ENCODE data around the gene CEP68. TPM values are rescaled to one million over a fixed set of nuclear protein-coding genes. Genes with fewer than 3 reads are reported as not detected.

Gene CEP68
- polyA plus RNA-seq, 1 of the 3 experiments (the other 2 are of a cell fraction), result 6.2 TPM

GRCh38 chr2:65076345-65076710 lies 20.1 kb downstream of the CEP68 start:
- Histone ChIP-seq H3K4me1 (ENCODE audit: control insufficient read depth in 1 of 2, insufficient read depth in 2 of 2, low read depth in 1 of 2, low read length in 1 of 2) (peaks cover 2% of the 10 kb centered on the region in 2 experiments; a peak in 1 of 4 replicates), H3K9ac (no peak overlapping the region), H3K9me3 (no peaks in the 10 kb centered on the region), H3K27ac (ENCODE audit: low read depth in 2 of 2, low read length in 1 of 2) (no peak overlapping the region), H3K79me2 (ENCODE audit: insufficient read depth) (peaks cover 9% of the 10 kb centered on the region; the same call in 1 of the 2 replicates), H3K36me3 (replicated peaks in 1 of 2; ENCODE audit: control insufficient read depth in 1 of 2, insufficient read depth in 2 of 2, low read length in 1 of 2) (peaks cover 73 to 74% of the 10 kb centered on the region in 2 experiments), H2AFZ (ENCODE audit: low read depth) (no peak overlapping the region), H3F3A (replicated peaks; ENCODE audit: insufficient read depth) (peaks cover 13% of the 10 kb centered on the region), H3K4me2 (no peak overlapping the region), H3K4me3 (ENCODE audit: low read depth in 2 of 2, low read length in 1 of 2) (no peak overlapping the region), H4K20me1 (ENCODE audit: insufficient read depth) (no peaks in the 10 kb centered on the region; the same call in 1 of the 2 replicates), H3K27me3 (ENCODE audit: insufficient read depth) (no peaks in the 10 kb centered on the region), H3K9me2 (no peaks in the 10 kb centered on the region)
- ChIA-PET POLR2A (interaction anchor here (0.9 kb wide), 1 partner anchor 13 kb away, joined by 4 read pairs; no protein-coding TSS in a partner anchor), CTCF (interaction anchor here (1.0 kb wide), 1 partner anchor 11 kb away, joined by 5 read pairs; no protein-coding TSS in a partner anchor)
- 78% methylated on average over 7 of the region's 7 CpGs for WGBS (ENCODE audit: low lambda C conversion rate)
- TF ChIP-seq RAD21 (IDR thresholded peaks at IDR 0.05; ENCODE audit: low read length) (no peak), FOSL2 (IDR thresholded peaks at IDR 0.05; ENCODE audit: borderline replicate concordance, low read depth) (no peak), NRF1 (IDR thresholded peaks at IDR 0.05; ENCODE audit: low read depth, low read length) (no peak), USF2 (IDR thresholded peaks at IDR 0.05; ENCODE audit: borderline replicate concordance, low read depth, low read length) (no peak), POLR2AphosphoS5 (IDR thresholded peaks at IDR 0.05; ENCODE audit: low read depth, low read length) (no peak; the same call in 1 of the 2 replicates), REST (IDR thresholded peaks at IDR 0.05; ENCODE audit: low read depth, low read length) (no peak), JUND (IDR thresholded peaks at IDR 0.05) (no peak), SMC3 (IDR thresholded peaks at IDR 0.05; ENCODE audit: low read depth, low read length) (no peak), ELF1 (IDR thresholded peaks at IDR 0.05) (no peak), MAX (IDR thresholded peaks at IDR 0.05; ENCODE audit: low read depth) (no peak), ZBTB33 (IDR thresholded peaks at IDR 0.05; ENCODE audit: borderline replicate concordance, low read depth) (no peak), RCOR1 (IDR thresholded peaks at IDR 0.05; ENCODE audit: low read length) (no peak), MXI1 (IDR thresholded peaks at IDR 0.05; ENCODE audit: low read depth, low read length) (no peak), MEF2A (IDR thresholded peaks at IDR 0.05; ENCODE audit: borderline replicate concordance, low read depth) (no peak), RFX5 (IDR thresholded peaks at IDR 0.05; ENCODE audit: low read length) (no peak), EP300 (IDR thresholded peaks at IDR 0.05; ENCODE audit: borderline replicate concordance in 1 of 2, low read depth in 1 of 2, low read length in 1 of 2) (no peak), GATA2 (CRISPR knock-in tag; IDR thresholded peaks at IDR 0.05) (no peak), TEAD4 (IDR thresholded peaks at IDR 0.05; ENCODE audit: borderline replicate concordance, insufficient read depth) (no peak), YY1 (IDR thresholded peaks at IDR 0.05; ENCODE audit: low read depth) (no peak)
- DNase-seq, result no peak
